Heart left ventricle (tissue), 16 donors: Measurements from ENCODE around the gene CD74. TPM values are rescaled to one million over a fixed set of nuclear protein-coding genes. Genes with fewer than 3 reads are reported as not detected.

Experiments
- ATAC-seq, 4 donors: fragments of 200-7000 bp; cut with Tn5 transposase; one replicate each; pipeline ENCODE4 v1.9.1; 2020 to 2022; ENCODE audit warnings: moderate library complexity in 4 of 4, mild to moderate bottlenecking in 3 of 4, moderate number of reproducible peaks in 1 of 4
- DNase-seq, 5 donors: peaks; one replicate each; pipeline ENCODE4 v3.0.0-alpha.2; 2020
- H3K27ac ChIP-seq, 12 donors: fragments of 200-600 bp; sonication (generic) in 4 of 12; one replicate each; pipeline versions ENCODE4 v1.5.0 to v1.8.0; 2016 to 2022; ENCODE audit warnings: mild to moderate bottlenecking in 2 of 12
- H3K27me3 ChIP-seq, 9 donors: fragments of 200-600 bp; sonication (generic) in 2 of 9; one replicate each; pipeline versions ENCODE4 v1.5.1 to v1.8.0; 2016 to 2022; ENCODE audit warnings: mild to moderate bottlenecking in 3 of 9
- H3K36me3 ChIP-seq, 9 donors: fragments of 200-600 bp; sonication (generic) in 2 of 9; one replicate each; pipeline versions ENCODE4 v1.5.0 to v1.8.0; 2018 to 2022; ENCODE audit warnings: mild to moderate bottlenecking in 2 of 9
- H3K4me1 ChIP-seq, 12 donors: fragments of 200-600 bp; sonication (generic) in 4 of 12; one replicate each; pipeline versions ENCODE4 v1.5.0 to v1.8.0; 2016 to 2022; ENCODE audit warnings: mild to moderate bottlenecking in 3 of 12
- H3K4me3 ChIP-seq, 12 donors: fragments of 200-600 bp; sonication (generic) in 4 of 12; one replicate each; pipeline versions ENCODE4 v1.5.0 to v1.8.0; 2017 to 2022; ENCODE audit warnings: mild to moderate bottlenecking in 9 of 12, moderate library complexity in 4 of 12
- H3K9me3 ChIP-seq, 12 donors: fragments of 200-600 bp; sonication (generic) in 4 of 12; one replicate each; pipeline versions ENCODE4 v1.5.0 to v1.8.0; 2016 to 2022; ENCODE audit warnings: mild to moderate bottlenecking in 1 of 12
- CTCF ChIP-seq, 12 donors: fragments of 200-600 bp; sonication (generic) in 4 of 12; IDR thresholded peaks; one replicate each; pipeline versions ENCODE4 v1.5.0 to v1.8.0; 2018 to 2022; ENCODE audit warnings: antibody characterized with exemption in 12 of 12, mild to moderate bottlenecking in 5 of 12
- POLR2A ChIP-seq, 2 donors: fragments of 450-650 bp; IDR thresholded peaks; one replicate each; pipeline ENCODE4 v1.6.1; 2017; ENCODE audit warnings: antibody characterized with exemption in 2 of 2, mild to moderate bottlenecking in 2 of 2, moderate library complexity in 2 of 2
- WGBS, 4 donors: extraction: QIAGEN DNeasy Blood & Tissue Kit in 2 of 4; methylation state at CpG; one replicate each; pipeline versions ENCODE4 v1.1.5 to v1.1.7; 2013 to 2018; 5-methylcytosine and 5-hydroxymethylcytosine counted together
- intact Hi-C, 10 donors: fragments of 100-400 bp; cut with DNase I; formaldehyde crosslinking; loops; one replicate each; pipeline versions ENCODE4 v1.11.1 to v1.14.2; 2022
- polyA plus RNA-seq, 2 donors: library from polyadenylated mRNA; stranded (reverse); fragments of 200-250 nt; gene quantifications; one replicate each; pipeline ENCODE4 v1.2.3, GENCODE V29; 2013
- total RNA-seq, 9 donors: library from RNA; depleted of rRNA in 2 of 9; stranded (reverse); fragments of >200 nt in 2 of 9; fragmentation: NEBNext Ultra II Directional in 3 of 9; extraction: Animal tissue kit (Norgen Biotek cat#: 25700) in 3 of 9; gene quantifications; one replicate each; pipeline versions ENCODE4 v1.1.0 to v1.2.4, GENCODE V29; 2016 to 2023
- donor health status: ischemic (EF 13 %, LVEDD 7.1; RV severe dilation, severe dysfunction).
- donor health status: healthy with polysubstance abuse.
- donor health status: DM: no; HTN: yes; CAD: no.
- donor health status: DM: no; HTN: no; CAD: no.
- donor health status: ischemic (EF 25% LVEDD 6.9; RV normal size, moderate dysfunction).
- donor health status: ischemic (EF 25% LVEDD 5.7; RV mildly dilated, moderate dysfunction).
- donor health status: healthy.
- donor health status: DM: yes; HTN: yes; CAD: no.
- donor health status: ischemic (EF 35%, LVEDD 5.7; RV mildly dilated, moderate dysfunction).
- donor health status: nonischemic (EF 11% LVEDD 7.7; RV severe dilation, severe dysfunction).
- donor health status: DM: yes; HTN: yes; CAD: no.
- donor health status: PGD.
- donor health status: ischemic (EF 29% LVEDD 5.4; RV normal size, mild dysfunction).
- donor health status: nonischemic (EF 23%, LVEDD 6.1; RV moderate dilation, normal function).

The CD74 gene
- total and polyA plus RNA-seq, 11 donors, result 139 to 2,756 (median 290) TPM

- H3K36me3 ChIP-seq, result peaks cover 0 to 98% (median 92%) of the 10 kb centered on the region in 9 donors
Observed at GRCh38 chr5:150401076-150401375, 11.7 kb downstream of the CD74 start.

GRCh38 chr5:150400316-150401075, 12.2 kb downstream of the CD74 start:
- no peaks in the 10 kb centered on the region for H3K27me3 ChIP-seq
- ATAC-seq (no peak), DNase-seq (peak in 1 of 5 donors; percentile 10)
- WGBS, 4 donors, result 84 to 85% (median 84%) methylated on average over 12 of the region's 12 CpGs
- H3K9me3 ChIP-seq, result no peaks in the 10 kb centered on the region
- no peak overlapping the region for H3K4me3 ChIP-seq
- TF ChIP-seq POLR2A (IDR thresholded peaks at IDR 0.05), result no peak
- TF ChIP-seq CTCF (IDR thresholded peaks at IDR 0.05), result no peak
- no peak overlapping the region for H3K27ac ChIP-seq
- peaks cover 0 to 98% (median 92%) of the 10 kb centered on the region in 9 donors for H3K36me3 ChIP-seq
- intact Hi-C loops, result loop anchor here in 2 of 10 donors (5.0 kb wide), 1 partner anchor 37 kb away; no protein-coding TSS in a partner anchor
- H3K4me1 ChIP-seq, result peaks cover 0 to 14% (median 0%) of the 10 kb centered on the region in 12 donors

More at GRCh38 chr5:150401076-150401375, 11.7 kb downstream of the CD74 start:
- no peak for TF ChIP-seq POLR2A (IDR thresholded peaks at IDR 0.05)
- no peak for TF ChIP-seq CTCF (IDR thresholded peaks at IDR 0.05)
- Histone ChIP-seq H3K27ac (no peak overlapping the region), H3K27me3 (no peaks in the 10 kb centered on the region), H3K4me3 (no peak overlapping the region), H3K9me3 (no peaks in the 10 kb centered on the region), H3K4me1 (peaks cover 0 to 14% (median 0%) of the 10 kb centered on the region in 12 donors)
- no peak for ATAC-seq
- DNase-seq, result no peak
- intact Hi-C loops, result loop anchor here in 2 of 10 donors (5.0 kb wide), 1 partner anchor 36 kb away; no protein-coding TSS in a partner anchor
- 42 to 53% (median 47%) methylated on average over 3 of the region's 3 CpGs for whole genome bisulfite sequencing, 4 donors

DNA sequence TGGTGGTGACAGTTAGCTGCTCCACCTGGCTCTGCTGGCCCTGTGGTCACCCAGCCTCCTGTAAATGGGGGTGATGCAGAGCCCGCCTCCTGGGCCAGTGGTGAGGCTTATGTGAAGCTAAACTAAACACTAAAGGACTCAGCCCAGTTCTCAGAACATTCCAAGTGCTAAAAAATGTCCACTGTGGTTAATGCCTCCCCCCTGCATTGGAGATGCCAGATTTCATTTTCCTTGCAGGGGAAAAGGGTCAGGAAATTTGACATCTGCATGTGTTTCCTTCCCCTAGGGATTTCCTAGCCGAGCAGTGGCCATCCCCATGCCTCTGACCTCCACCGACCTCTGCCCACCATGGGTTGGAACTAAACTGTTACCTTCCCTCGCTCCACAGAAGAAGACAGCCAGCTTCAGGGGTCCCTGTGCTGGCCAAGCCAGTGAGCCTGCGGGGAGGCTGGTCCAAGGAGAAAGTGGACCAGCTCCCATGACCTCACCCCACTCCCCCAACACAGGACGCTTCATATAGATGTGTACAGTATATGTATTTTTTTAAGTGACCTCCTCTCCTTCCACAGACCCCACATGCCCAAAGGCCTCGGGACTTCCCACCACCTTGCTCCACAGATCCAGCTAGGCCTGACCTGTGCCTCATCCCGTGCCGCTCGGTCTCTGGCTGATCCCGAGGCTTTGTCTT, 13.0 kb downstream of the CD74 start:
- WGBS, 4 donors, result 80 to 86% (median 83%) methylated on average over 11 of the region's 11 CpGs
- intact Hi-C loops, result loop anchor here in 8 of 10 donors (5.0 to 10.0 kb wide), 2 partner anchors 38 to 45 kb away; partner anchors contain the start of gene RPS14 (in 1 of the 8)
- Histone ChIP-seq H3K9me3 (no peaks in the 10 kb centered on the region), H3K4me1 (peaks cover 0 to 11% (median 0%) of the 10 kb centered on the region in 12 donors), H3K36me3 (peaks cover 0 to 96% (median 91%) of the 10 kb centered on the region in 9 donors), H3K27me3 (no peaks in the 10 kb centered on the region), H3K27ac (no peak overlapping the region), H3K4me3 (no peak overlapping the region)
- ATAC-seq (no peak), DNase-seq (peak in 1 of 5 donors; percentile 28)
- TF ChIP-seq POLR2A (IDR thresholded peaks at IDR 0.05) (no peak), CTCF (IDR thresholded peaks at IDR 0.05) (no peak)
